SK-N-SH treated with all-trans-retinoic acid at 6 μM for 48 hours (cell line): ENCODE data around the gene LRRC74B.

ENCODE experiments used
- ATAC-seq: fragments of 200-7000 bp; cut with Tn5 transposase; 3 replicates; pipeline ENCODE4 v1.9.1; 2020; ENCODE audit warnings: mild to moderate bottlenecking, moderate library complexity
- CSDC2 ChIP-seq: fragments of 250-450 bp; sonication (Bioruptor Pico); IDR thresholded peaks from 2 replicates; pipeline ENCODE4 v1.5.0; 2020; ENCODE audit warnings: mild to moderate bottlenecking, moderate library complexity
- ESRRG ChIP-seq: fragments of 250-450 bp; sonication (Bioruptor Pico); IDR thresholded peaks from 2 replicates; pipeline ENCODE4 v1.6.1; 2021; ENCODE audit warnings: mild to moderate bottlenecking
- GLIS3 ChIP-seq: fragments of 250-450 bp; sonication (Bioruptor Pico); IDR thresholded peaks from 2 replicates; pipeline ENCODE4 v1.5.0; 2020; ENCODE audit warnings: mild to moderate bottlenecking, moderate library complexity
- ISL1 ChIP-seq: fragments of 250-450 bp; sonication (Bioruptor Pico); IDR thresholded peaks from 2 replicates; pipeline ENCODE4 v2.1.2; 2022; ENCODE audit warnings: mild to moderate bottlenecking, moderate library complexity
- OSR1 ChIP-seq: fragments of 250-450 bp; sonication (Bioruptor Pico); IDR thresholded peaks from 2 replicates; pipeline ENCODE4 v1.8.0; 2022; ENCODE audit warnings: moderate library complexity, mild to moderate bottlenecking, inconsistent platforms
- RARB ChIP-seq: fragments of 250-450 bp; sonication (Bioruptor Pico); IDR thresholded peaks from 2 replicates; pipeline ENCODE4 v1.8.0; 2021; ENCODE audit warnings: mild to moderate bottlenecking, moderate library complexity
- SNAI2 ChIP-seq: fragments of 250-450 bp; sonication (Bioruptor Pico); IDR thresholded peaks from 2 replicates; pipeline ENCODE4 v1.5.0; 2020; ENCODE audit warnings: mild to moderate bottlenecking, moderate library complexity
- TOX ChIP-seq: fragments of 250-450 bp; sonication (Bioruptor Pico); IDR thresholded peaks from 2 replicates; pipeline ENCODE4 v1.8.0; 2021; ENCODE audit warnings: mild to moderate bottlenecking, moderate library complexity, borderline replicate concordance
- ZFP30 ChIP-seq: fragments of 450-650 bp; formaldehyde crosslinking; IDR thresholded peaks from 2 replicates; pipeline ENCODE4 v1.5.0; 2022; ENCODE audit warnings: mild to moderate bottlenecking, moderate library complexity
- ZNF565 ChIP-seq: fragments of 450-650 bp; formaldehyde crosslinking; conservative IDR thresholded peaks from 2 replicates; pipeline ENCODE4 v1.5.0; 2020; ENCODE audit warnings: low read depth, mild to moderate bottlenecking, moderate library complexity
- ZNF70 ChIP-seq: fragments of 450-650 bp; formaldehyde crosslinking; IDR thresholded peaks from 2 replicates; pipeline ENCODE4 v1.5.0; 2020; ENCODE audit warnings: mild to moderate bottlenecking, moderate library complexity
- ZNF8 ChIP-seq: fragments of 450-650 bp; formaldehyde crosslinking; IDR thresholded peaks from 2 replicates; pipeline ENCODE4 v1.5.0; 2020; ENCODE audit warnings: mild to moderate bottlenecking, moderate library complexity
- TF ChIP-seq, protein P1 (sequence below): fragments of 250-450 bp; sonication (Bioruptor Pico); IDR thresholded peaks from 2 replicates; pipeline ENCODE4 v1.8.0; 2021; ENCODE audit warnings: low read depth, mild to moderate bottlenecking, moderate library complexity, borderline replicate concordance
- TF ChIP-seq, protein P2 (sequence below): fragments of 250-450 bp; sonication (Bioruptor Pico); IDR thresholded peaks from 2 replicates; pipeline ENCODE4 v1.8.0; 2020; ENCODE audit warnings: mild to moderate bottlenecking, moderate library complexity, borderline replicate concordance
- TF ChIP-seq, protein P3 (sequence below): fragments of 250-450 bp; sonication (Bioruptor Pico); IDR thresholded peaks from 2 replicates; pipeline ENCODE4 v1.5.0; 2020; ENCODE audit warnings: mild to moderate bottlenecking, moderate library complexity
- TF ChIP-seq, protein P4 (sequence below): fragments of 250-450 bp; sonication (Bioruptor Pico); IDR thresholded peaks from 2 replicates; pipeline ENCODE4 v1.5.1; 2021; ENCODE audit warnings: mild to moderate bottlenecking, moderate library complexity

LRRC74B gene

DNA sequence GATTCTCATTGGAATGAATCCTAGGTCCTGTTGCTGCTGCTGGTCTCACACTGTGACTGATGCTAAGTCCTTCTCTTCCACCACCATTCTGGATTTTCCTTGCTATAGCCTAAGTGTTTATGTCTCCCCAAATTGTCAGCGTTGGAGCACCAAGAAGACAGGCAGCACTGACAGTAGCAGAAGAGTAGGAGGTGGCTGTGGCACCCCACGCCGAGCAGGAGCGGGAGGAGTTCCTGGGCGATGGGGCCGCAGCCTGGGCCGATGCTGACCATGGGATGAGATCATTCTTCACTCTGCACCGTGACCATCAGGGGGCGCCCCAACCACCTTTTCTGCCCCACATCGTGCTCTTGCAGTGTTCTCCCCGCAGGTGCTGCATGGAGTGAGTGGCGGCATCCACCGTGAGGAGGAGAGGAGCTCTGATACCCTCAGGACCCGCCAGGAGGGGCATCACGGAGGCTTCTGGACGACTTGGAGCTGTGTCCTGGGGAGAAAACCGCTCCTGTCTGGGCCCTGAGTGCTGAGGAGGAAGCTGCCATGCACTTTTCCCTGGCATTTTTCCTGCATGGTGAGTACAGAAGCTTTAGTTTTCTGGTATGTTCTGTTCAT is 57.0 kb downstream of the LRRC74B start (continued):
- TF ChIP-seq, protein P1, sequence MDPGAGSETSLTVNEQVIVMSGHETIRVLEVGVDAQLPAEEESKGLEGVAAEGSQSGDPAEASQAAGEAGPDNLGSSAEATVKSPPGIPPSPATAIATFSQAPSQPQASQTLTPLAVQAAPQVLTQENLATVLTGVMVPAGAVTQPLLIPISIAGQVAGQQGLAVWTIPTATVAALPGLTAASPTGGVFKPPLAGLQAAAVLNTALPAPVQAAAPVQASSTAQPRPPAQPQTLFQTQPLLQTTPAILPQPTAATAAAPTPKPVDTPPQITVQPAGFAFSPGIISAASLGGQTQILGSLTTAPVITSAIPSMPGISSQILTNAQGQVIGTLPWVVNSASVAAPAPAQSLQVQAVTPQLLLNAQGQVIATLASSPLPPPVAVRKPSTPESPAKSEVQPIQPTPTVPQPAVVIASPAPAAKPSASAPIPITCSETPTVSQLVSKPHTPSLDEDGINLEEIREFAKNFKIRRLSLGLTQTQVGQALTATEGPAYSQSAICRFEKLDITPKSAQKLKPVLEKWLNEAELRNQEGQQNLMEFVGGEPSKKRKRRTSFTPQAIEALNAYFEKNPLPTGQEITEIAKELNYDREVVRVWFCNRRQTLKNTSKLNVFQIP (CRISPR knock-in tag): no peak
- no peak for TF ChIP-seq TOX (CRISPR knock-in tag)

DNA sequence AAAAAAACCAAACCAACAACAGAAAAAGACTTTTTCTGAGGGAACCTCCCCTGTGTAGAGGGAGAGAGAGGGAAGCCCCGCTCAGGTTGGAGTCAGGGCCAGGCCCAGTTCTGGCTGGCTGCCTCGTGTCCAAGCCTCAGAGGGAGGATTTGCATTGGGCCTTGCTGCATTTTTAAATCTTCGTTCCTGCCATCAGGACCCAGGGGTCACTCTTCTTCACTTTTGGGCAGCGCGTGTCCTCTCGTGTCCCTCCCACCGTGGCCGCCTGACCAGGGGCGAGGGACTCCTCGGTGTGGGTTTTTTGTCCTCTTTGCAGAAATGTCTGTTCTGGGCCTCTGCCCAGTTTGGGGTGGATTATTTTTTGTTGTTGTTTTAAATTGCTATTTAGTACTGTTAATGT is 57.9 kb downstream of the LRRC74B start:
- no peak for ATAC-seq
- TF ChIP-seq, protein P2, sequence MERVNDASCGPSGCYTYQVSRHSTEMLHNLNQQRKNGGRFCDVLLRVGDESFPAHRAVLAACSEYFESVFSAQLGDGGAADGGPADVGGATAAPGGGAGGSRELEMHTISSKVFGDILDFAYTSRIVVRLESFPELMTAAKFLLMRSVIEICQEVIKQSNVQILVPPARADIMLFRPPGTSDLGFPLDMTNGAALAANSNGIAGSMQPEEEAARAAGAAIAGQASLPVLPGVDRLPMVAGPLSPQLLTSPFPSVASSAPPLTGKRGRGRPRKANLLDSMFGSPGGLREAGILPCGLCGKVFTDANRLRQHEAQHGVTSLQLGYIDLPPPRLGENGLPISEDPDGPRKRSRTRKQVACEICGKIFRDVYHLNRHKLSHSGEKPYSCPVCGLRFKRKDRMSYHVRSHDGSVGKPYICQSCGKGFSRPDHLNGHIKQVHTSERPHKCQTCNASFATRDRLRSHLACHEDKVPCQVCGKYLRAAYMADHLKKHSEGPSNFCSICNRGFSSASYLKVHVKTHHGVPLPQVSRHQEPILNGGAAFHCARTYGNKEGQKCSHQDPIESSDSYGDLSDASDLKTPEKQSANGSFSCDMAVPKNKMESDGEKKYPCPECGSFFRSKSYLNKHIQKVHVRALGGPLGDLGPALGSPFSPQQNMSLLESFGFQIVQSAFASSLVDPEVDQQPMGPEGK (CRISPR knock-in tag): no peak
- no peak for TF ChIP-seq ZNF8 (CRISPR knock-in tag)
- TF ChIP-seq, protein P3, sequence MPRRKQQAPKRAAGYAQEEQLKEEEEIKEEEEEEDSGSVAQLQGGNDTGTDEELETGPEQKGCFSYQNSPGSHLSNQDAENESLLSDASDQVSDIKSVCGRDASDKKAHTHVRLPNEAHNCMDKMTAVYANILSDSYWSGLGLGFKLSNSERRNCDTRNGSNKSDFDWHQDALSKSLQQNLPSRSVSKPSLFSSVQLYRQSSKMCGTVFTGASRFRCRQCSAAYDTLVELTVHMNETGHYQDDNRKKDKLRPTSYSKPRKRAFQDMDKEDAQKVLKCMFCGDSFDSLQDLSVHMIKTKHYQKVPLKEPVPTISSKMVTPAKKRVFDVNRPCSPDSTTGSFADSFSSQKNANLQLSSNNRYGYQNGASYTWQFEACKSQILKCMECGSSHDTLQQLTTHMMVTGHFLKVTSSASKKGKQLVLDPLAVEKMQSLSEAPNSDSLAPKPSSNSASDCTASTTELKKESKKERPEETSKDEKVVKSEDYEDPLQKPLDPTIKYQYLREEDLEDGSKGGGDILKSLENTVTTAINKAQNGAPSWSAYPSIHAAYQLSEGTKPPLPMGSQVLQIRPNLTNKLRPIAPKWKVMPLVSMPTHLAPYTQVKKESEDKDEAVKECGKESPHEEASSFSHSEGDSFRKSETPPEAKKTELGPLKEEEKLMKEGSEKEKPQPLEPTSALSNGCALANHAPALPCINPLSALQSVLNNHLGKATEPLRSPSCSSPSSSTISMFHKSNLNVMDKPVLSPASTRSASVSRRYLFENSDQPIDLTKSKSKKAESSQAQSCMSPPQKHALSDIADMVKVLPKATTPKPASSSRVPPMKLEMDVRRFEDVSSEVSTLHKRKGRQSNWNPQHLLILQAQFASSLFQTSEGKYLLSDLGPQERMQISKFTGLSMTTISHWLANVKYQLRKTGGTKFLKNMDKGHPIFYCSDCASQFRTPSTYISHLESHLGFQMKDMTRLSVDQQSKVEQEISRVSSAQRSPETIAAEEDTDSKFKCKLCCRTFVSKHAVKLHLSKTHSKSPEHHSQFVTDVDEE: no peak
- no peak for TF ChIP-seq ESRRG (CRISPR knock-in tag)
- no peak for TF ChIP-seq ZNF70 (CRISPR knock-in tag)
- TF ChIP-seq SNAI2: no peak
- TF ChIP-seq, protein P1 (CRISPR knock-in tag): no peak
- no peak for TF ChIP-seq GLIS3 (CRISPR knock-in tag)
- no peak for TF ChIP-seq ZNF565 (CRISPR knock-in tag)
- TF ChIP-seq ISL1 (CRISPR knock-in tag): no peak
- TF ChIP-seq, all 23 proteins: peak for 0

DNA sequence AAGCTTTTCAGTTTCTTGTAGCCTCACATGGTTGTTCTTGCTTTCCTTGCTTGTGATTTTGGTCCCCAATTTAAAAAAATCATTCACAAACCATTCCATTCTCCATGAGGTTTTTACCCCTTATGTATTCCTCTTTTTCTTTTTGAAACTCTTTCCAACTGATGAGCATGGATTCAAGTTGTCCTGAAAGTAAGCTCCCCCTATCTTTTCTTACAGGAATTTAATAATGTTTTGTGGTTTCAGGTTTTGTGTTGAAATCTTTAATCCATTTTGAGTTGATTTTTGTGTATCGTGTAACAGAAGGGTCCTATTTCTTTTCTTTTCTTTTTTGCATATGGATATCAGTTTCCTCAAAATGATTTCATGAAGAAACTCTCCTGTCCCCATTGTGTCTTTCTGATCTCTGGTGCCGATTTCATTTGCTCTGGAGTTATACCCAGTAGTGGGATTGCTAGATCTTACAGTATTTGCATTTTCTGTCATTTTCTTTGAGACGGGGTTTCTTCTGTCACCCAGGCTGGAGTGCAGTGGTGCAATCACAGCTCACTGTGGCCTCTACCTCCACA is 58.5 kb downstream of the LRRC74B start:
- ATAC-seq: no peak
- TF ChIP-seq OSR1 (CRISPR knock-in tag): no peak
- no peak for TF ChIP-seq ZFP30 (CRISPR knock-in tag)
- TF ChIP-seq CSDC2 (CRISPR knock-in tag): no peak
- TF ChIP-seq, protein P3: no peak
- TF ChIP-seq, protein P1 (CRISPR knock-in tag): no peak
- no peak for TF ChIP-seq ZNF70 (CRISPR knock-in tag)
- TF ChIP-seq RARB: no peak
- no peak for TF ChIP-seq TOX (CRISPR knock-in tag)
- TF ChIP-seq ZNF8 (CRISPR knock-in tag): no peak
- TF ChIP-seq ZNF565 (CRISPR knock-in tag): no peak
- TF ChIP-seq, protein P4, sequence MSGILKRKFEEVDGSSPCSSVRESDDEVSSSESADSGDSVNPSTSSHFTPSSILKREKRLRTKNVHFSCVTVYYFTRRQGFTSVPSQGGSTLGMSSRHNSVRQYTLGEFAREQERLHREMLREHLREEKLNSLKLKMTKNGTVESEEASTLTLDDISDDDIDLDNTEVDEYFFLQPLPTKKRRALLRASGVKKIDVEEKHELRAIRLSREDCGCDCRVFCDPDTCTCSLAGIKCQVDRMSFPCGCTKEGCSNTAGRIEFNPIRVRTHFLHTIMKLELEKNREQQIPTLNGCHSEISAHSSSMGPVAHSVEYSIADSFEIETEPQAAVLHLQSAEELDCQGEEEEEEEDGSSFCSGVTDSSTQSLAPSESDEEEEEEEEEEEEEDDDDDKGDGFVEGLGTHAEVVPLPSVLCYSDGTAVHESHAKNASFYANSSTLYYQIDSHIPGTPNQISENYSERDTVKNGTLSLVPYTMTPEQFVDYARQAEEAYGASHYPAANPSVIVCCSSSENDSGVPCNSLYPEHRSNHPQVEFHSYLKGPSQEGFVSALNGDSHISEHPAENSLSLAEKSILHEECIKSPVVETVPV (CRISPR knock-in tag): no peak
